Erythroblast (primary cell): ENCODE results near the gene PDE9A.

Experiments
- DNase-seq, 2 experiments: peaks; one replicate each; lab custom pipeline; 2025; lab: John Stamatoyannopoulos, UW
- GATA1 ChIP-seq: IDR thresholded peaks from 2 replicates; pipeline ENCODE4 v1.6.1; 2011; ENCODE audit warnings: low read depth, mild to moderate bottlenecking, control low read depth, low read length, moderate library complexity
- POLR2A ChIP-seq: IDR thresholded peaks from 2 replicates; pipeline ENCODE4 v1.6.1; 2011; ENCODE audit warnings: mild to moderate bottlenecking, low read length

The PDE9A gene

GRCh38 chr21:42782723-42783242 lies 129.4 kb downstream of the PDE9A start:
- TF ChIP-seq POLR2A (no peak), GATA1 (no peak)
- no peak for DNase-seq

GRCh38 chr21:42784276-42784675 lies 130.9 kb downstream of the PDE9A start:
- DNase-seq = no peak

GRCh38 chr21:42784896-42785451 lies 131.6 kb downstream of the PDE9A start:
- TF ChIP-seq POLR2A (no peak), GATA1 (no peak)
- no peak for DNase-seq

More at GRCh38 chr21:42784276-42784675, 130.9 kb downstream of the PDE9A start:
- no peak for TF ChIP-seq POLR2A
- no peak for TF ChIP-seq GATA1

GRCh38 chr21:42785666-42786427 lies 132.4 kb downstream of the PDE9A start:
- DNase-seq = no peak
- no peak for TF ChIP-seq GATA1
- no peak for TF ChIP-seq POLR2A

DNA sequence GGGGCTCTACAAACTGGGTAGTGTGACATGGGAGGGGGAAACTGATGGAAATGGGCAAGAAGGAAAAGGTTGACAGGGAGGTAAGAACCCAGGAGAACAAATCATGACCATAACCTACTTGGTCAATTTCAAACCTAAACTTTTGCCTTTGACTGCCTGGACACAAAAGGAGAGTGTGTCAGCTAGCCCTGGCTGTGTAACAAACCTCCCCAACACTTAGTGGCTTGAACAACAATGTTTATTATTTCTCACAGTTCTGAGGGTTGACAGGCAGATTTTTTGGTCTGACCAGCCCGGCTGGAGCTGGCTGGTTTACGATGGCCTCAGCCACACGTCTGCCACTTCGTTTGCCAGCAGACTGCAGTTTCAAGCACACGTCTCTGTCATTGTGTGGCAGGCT lies 133.5 kb downstream of the PDE9A start:
- TF ChIP-seq POLR2A (no peak), GATA1 (no peak)
- no peak for DNase-seq

DNA sequence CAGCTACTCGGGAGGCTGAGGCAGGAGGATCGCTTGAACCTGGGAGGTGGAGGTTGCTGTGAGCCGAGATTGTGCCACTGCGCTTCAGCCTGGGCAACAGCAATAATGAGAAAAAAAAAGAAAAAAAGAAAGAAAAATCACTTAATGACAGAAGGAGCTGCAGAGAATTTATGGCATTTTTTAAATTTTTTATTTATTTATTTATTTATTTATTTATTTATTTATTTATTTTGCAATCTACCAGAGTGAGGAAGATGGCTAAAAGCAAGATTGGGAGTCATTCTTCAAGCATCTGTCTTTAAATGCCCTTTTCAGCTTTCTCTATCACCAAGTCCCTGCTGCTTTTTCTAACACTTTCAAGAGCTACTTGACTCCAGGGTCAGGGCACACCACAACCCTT lies 134.2 kb downstream of the PDE9A start:
- no peak for DNase-seq
- TF ChIP-seq GATA1 (no peak), POLR2A (no peak)

DNA sequence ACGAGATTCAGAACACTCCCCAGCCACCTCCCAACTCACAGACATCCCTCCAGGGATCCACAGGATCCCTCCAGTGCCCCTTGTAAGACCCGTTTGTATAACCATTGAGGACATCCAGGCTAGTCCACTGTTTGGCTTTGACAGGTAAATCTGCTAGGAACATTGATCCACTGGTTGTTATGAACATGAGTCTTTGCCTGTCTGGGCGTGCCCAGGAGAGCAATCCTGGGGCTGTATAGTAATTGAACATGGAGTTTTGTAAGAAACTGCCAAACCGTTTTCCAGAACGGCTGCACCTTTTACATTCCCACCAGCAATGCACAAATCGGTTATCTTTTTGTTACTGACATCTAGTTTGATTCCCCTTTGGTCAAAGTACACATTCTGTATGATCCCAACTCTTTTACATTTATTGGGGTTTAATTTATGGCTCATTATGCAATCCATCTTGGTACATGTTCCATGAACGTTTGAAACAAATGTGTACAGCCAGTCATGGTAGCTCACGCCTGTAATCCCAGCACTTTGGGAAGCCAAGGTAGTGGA lies 137.2 kb downstream of the PDE9A start:
- TF ChIP-seq GATA1 (no peak), POLR2A (no peak)
- no peak for DNase-seq

GRCh38 chr21:42793774-42794173 lies 140.4 kb downstream of the PDE9A start:
- DNase-seq = no peak
- no peak for TF ChIP-seq GATA1
- TF ChIP-seq POLR2A = no peak

- TF ChIP-seq POLR2A = no peak
- no peak for TF ChIP-seq GATA1
- DNase-seq = no peak
These were observed 141.1 kb downstream of the PDE9A start for GRCh38 chr21:42794551-42794950.

DNA sequence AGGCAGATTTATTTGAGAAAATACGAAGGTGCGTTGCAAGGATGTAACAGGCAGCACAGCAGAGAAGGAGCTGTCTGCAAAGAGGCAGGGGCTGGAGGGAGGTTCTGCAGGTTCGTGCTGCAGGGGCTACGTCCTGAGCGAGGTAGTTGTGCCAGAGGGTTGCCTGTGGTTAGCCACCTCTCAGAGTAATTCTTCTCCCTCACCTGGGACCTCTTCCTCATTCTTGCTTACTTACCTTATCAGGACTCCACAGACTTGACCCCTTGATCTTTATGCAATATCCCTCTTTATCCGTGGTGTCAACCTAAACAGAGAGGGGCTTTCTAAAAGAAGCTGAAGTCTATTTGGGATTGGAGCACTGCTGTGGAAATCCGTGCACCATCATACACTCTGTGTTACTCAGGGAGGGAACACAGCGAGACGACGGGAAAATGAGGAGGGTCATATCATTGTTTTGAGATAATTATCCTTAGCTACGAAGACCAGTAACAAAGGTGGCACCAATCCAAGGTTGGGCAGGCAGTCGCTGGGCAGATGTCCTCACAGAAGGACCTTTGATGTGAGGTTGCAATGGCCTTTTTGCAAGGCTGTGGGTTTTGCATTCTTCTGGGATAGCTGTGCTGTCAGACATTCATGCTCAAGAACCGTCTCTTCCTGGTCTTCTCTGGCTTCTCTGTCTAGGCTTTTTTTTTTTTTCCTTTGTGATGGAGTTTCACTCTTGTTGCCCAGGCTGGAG lies 143.1 kb downstream of the PDE9A start:
- TF ChIP-seq POLR2A (no peak), GATA1 (no peak)
- no peak for DNase-seq

DNA sequence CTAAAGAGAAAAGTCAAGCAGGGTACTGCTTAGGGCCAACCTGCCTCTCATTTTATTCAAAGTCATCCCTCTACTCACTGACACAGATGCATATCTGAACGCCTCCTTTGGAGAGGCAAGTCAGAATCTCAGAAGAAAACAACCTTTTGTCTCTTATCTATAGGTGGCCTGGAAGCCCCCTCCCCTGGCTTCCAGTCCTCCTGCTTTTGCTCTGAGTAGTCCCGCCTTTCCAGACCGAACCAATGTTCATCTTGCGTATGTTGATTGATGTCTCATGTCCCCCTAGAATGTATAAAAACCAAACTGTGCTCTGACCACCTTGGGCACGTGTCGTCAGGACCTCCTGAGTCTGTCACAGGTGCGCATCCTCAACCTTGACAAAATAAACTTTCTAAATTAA lies 144.1 kb downstream of the PDE9A start:
- no peak for DNase-seq

DNA sequence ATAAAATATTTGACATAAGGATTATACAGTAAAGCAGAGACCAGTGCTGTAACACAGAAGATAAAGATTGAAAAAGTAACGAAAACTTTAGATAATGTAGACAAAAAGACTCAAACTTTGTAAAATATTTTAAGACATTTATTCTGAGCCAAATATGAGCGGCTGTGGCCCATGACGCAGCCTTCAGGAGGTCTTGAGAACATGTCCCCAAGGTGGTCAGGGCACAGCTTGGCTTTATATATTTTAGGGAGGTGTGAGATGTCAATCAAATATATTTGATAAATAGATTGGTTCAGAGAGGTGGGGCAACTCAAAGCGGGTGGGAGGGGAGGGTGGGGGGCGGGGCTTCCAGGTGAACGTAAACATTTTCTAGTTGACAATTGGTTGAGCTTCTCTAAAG lies 144.7 kb downstream of the PDE9A start:
- TF ChIP-seq GATA1 (no peak), POLR2A (no peak)
- no peak for DNase-seq

More for the DNA sequence above, 144.1 kb downstream of the PDE9A start:
- TF ChIP-seq GATA1 (no peak), POLR2A (no peak)

- no peak for DNase-seq
These were observed 146.1 kb downstream of the PDE9A start for GRCh38 chr21:42799516-42799915.

More at GRCh38 chr21:42799516-42799915, 146.1 kb downstream of the PDE9A start:
- TF ChIP-seq GATA1 (no peak), POLR2A (no peak)
